Neural progenitor cell (in vitro differentiated cells): ENCODE data around the gene CD300LG.

Source experiments
- CTCF ChIP-seq: fragments of 200-600 bp; sonication (generic); IDR thresholded peaks from 2 replicates; pipeline ENCODE4 v1.5.1; 2017; ENCODE audit warnings: antibody characterized with exemption, mild to moderate bottlenecking
- EZH2phosphoT487 ChIP-seq: fragments of 200-600 bp; sonication (generic); IDR thresholded peaks from 2 replicates; pipeline ENCODE4 v1.6.1; 2017; ENCODE audit warnings: antibody characterized with exemption

- TF ChIP-seq CTCF (no peak), EZH2phosphoT487 (no peak)
These were observed 6.6 kb downstream of the CD300LG start for GRCh38 chr17:43853546-43853945.
